GM20000 (cell line): Measurements from ENCODE around the gene LTBP1.

Source experiments
- DNase-seq: peaks from one replicate; pipeline ENCODE4 v3.0.0; 2012; ENCODE audit warnings: low spot score
- CTCF ChIP-seq: IDR thresholded peaks from 2 replicates; pipeline ENCODE4 v1.5.1; 2012; ENCODE audit warnings: mild to moderate bottlenecking, control low read depth; ENCODE audit errors: extremely low read depth, missing control alignments

The LTBP1 gene

DNA sequence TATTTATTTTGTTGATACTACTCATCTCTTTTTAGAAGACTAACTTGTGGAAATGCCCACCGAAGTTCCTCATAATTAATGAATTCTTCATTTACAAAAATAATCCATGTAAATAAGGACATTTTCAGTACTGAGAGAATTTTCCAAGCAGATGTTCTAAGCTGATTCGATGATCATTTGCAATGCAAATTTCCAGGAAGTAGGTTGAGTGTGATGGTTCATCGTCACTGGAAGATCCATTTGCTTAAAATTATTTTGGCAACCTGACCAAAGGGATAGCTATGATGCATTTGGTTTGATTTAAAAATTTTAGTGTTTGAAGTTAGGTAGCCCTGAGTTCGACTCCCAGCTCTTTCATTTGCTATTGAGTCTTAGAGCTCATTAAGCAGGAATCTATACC is 272.4 kb downstream of the LTBP1 start:
- no peak for DNase-seq
- TF ChIP-seq CTCF, result no peak

- DNase-seq, result no peak
- TF ChIP-seq CTCF, result no peak
Observed at GRCh38 chr2:33219850-33220275, 273.1 kb downstream of the LTBP1 start.

- DNase-seq, result no peak
- TF ChIP-seq CTCF, result no peak
Observed at GRCh38 chr2:33220533-33220932, 273.8 kb downstream of the LTBP1 start.

GRCh38 chr2:33221046-33221784 is 274.5 kb downstream of the LTBP1 start:
- DNase-seq, result no peak
- no peak for TF ChIP-seq CTCF

- no peak for TF ChIP-seq CTCF
- no peak for DNase-seq
Observed at GRCh38 chr2:33222309-33222708, 275.6 kb downstream of the LTBP1 start.

DNA sequence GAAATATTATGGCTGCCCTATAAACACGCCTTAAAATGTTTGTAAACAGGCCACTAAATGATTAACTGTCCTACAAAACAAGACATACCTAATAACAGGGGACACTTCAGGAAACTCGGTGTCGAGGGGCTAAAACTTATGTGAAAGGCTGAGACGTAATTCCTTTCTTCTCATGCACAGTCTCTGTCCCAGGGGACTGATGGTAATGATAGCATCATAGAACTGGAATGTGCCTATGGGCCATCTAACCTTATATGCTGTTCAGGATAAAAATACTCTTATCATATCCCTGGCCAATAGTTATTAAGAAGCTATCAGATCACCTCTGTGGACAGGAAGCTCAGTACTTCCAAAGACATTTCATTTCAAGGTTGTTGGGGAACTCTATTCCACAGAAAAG is 277.1 kb downstream of the LTBP1 start:
- DNase-seq, result no peak
- TF ChIP-seq CTCF, result no peak

- no peak for DNase-seq
- TF ChIP-seq CTCF, result no peak
Observed at GRCh38 chr2:33225350-33225749, 278.6 kb downstream of the LTBP1 start.
